Skeletal muscle cell (primary cell): ENCODE results near the gene MAP3K9.
A peak's percentile ranks its signal among the peaks of the same experiment; 100 is the strongest.
"Not testable (repeated sequence)": the region's sequence is repeated elsewhere in the genome, so short reads cannot be mapped to it uniquely, and the experiment has no call there.

Experiments
- DNase-seq: peaks from one replicate; pipeline ENCODE4 v3.0.0-alpha.2; 2010; ENCODE audit warnings: low read depth
- H3K4me3 ChIP-seq: 2 replicates; pipeline ENCODE4 v1.5.1; 2011; ENCODE audit warnings: low read depth, mild to moderate bottlenecking, control low read depth, low read length, moderate library complexity

Gene MAP3K9

DNA sequence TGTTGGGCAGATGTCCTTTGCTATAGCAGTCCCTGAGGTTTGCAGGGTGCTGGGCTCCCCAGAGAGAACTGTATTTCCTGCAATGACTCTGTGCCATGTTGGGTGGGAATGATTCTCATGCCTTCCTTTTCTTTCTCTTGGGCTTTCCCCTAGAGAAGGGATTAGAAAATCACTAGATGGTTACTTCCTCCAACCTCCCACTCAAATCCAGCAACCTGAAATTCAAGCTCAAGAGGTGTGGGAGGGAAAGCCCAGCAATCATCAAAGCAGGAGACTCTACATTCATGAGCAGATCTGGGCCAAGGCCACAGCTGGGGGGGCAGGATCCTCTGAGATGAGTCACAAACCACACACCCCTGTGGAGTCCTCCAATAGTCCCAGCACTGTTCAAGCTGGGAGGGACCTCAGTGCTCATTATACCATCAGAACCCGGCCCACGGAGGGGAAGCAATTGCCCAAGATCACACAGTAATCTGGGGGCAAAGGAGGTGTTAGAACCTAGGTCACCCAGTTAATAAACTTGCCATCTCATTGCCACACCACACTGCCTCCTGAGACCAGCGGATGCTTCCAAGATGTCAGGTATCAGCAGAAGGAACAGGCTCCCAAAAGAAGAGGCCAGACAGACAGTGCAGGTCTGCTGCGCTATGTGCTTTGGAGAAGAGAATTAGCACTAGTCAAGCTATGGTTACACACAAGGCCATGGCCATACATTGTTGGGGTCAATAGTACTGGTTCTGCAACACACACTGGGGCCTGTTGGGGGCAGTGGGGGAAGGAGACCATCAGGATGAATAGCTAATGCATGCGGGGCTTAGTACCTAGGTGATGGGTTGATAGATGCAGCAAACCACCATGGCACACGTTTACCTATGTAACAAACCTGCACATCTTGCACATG is 101.9 kb downstream of the MAP3K9 start:
- H3K4me3 ChIP-seq: no peak overlapping the region
- peak; percentile 25 for DNase-seq

DNA sequence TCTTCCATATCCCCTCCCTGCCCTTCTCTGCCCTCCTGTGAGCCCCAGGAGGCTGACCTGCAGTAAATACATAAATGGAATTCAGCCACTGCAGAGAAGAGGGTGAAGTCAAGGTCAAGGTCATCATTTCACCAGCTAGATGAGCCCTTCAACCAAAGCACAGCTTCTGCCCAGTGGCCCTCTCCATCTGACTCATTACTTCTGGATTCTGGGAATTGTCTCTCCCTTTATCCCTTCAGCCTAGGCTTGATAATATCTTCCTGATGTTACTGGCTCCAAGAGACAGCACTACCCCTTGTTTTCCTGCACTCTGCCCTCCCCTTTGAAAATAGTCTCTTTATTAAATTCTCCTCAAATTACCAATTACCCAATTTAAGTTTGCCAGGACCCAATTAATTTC is 103.1 kb downstream of the MAP3K9 start:
- DNase-seq: no peak
- H3K4me3 ChIP-seq: no peak overlapping the region

DNA sequence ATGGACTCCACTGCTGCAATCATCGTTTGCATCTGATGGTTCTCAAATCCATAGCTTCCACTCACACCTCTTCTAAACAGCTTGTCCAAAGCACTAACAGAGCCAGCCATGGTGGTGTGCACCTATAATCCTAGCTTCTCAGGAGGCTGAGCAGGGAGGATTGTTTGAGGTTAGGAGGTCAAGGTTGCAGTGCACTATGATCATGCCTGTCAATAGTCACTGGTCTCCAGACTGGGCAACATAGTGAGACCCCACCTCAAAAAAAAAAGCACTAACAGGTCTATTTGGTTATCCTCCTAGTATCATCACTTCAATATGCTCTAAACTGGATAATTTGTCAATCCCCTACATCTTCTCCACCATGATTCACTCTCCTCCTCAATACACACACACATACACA is 104.4 kb downstream of the MAP3K9 start:
- no peak for DNase-seq
- no peak overlapping the region for H3K4me3 ChIP-seq

DNA sequence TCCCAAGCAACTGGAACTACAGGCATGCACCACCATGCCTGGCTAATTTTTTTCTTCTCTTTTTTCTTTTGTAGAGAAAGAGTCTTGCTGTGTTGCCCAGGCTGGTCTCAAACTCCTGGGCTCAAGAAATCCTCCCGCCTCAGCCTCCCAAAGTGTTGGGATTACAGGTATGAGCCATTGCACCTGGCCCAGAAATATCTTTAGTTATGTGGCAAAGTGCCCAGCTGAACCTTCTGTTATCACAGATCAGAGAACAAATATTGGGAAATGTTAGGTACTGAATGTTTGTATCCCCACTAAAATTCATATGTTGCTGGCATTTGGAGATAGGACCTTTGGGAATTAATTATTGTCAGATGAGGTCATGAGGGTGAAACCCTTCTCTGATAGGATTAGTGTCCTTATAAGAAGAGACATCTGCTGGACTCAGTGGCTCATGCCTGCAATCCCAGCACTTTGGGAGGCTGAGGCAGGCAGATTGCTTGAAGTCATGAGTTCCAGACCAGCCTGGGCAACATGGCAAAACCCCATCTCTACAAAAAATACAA is 105.6 kb downstream of the MAP3K9 start:
- DNase-seq, H3K4me3 ChIP-seq: not testable (repeated sequence)

DNA sequence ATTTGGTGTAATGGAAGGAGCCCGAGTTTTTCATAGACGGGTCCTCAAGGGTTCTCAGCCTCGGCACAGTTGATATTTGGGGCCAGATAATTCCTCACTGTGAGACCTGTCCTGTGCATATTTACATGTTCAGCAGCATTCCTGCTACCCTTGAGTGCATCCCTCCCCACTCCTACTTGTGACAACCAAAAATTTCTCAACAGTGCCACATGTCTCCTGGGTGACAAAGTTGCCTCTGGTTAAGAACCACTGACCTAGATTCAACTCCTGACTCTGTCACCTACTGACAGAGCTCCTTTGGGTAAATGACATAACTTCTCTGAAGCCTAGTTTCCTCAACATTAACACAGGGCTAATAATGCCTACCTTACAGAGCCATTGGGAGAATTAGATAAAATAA is 107.2 kb downstream of the MAP3K9 start:
- no peak for DNase-seq
- H3K4me3 ChIP-seq: no peak overlapping the region

DNA sequence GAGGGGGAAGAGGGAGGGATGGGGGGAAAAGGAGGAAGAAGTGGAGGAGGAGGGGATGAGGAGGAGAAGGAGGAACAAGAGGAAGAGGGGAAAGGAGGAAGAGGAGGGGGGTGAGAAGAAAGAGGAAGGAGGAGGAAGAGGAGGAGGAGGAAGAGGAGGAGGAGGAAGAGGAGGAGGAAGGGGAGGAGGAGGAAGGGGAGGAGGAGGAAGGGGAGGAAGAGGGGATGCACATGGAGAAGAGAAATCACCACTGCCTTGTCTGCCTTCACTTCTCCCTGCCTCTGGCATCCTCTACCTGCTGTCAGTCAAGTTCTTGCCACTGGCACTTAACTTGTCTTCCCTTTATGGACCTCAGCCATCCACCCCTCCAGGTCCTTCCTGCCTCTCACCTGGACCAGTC is 107.7 kb downstream of the MAP3K9 start:
- DNase-seq: no peak
- H3K4me3 ChIP-seq: no peak overlapping the region

DNA sequence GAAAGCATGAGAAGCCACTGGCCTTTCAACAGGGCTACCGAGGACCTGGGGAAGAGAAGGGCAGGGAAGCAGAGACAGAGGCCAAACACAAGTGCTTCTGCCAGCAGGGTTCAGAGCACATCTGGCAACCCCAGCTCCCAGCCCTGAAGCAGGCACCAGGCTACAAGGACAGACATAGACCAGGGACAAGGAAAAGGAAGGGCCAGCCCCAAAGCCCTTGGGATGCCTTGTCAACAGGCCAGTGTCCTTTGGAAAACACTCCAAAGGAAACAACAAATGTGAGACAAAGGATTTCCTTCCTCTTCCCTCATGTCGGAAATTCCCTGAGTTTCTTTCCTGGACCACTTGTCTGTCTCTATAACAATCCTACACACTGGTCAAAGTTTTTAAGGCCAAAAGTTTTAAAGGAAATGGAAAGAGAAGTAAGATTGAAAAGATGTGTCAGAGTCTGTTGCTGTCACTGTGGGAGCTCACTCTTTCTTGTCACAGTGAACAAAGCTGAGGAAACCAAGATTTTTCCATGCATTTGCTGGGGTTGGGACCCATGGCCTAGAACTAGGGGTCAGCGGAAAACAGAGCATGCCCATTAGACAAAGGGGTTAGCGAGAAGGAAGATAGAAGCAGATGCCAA is 108.2 kb downstream of the MAP3K9 start:
- no peak for DNase-seq
- H3K4me3 ChIP-seq: no peak overlapping the region

DNA sequence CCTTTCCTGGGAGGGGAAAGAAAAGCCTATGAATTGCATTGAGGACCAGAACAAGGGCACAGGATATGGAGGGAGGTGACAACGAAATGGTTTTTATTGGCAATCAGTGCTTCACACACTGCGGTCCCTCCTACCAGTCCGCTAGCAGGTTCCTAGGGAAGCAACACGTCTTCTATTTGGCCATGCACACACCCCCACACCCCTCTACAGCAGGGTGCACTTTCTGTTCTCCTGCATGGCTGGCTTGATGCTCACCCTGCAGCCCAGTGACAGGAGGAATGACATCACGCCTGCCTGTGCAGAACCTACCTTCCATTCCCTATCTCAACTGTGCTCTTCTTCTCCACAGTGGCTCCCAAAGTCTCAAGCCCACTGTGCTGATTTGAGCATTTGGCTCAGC is 109.7 kb downstream of the MAP3K9 start:
- no peak for DNase-seq
- H3K4me3 ChIP-seq: no peak overlapping the region

DNA sequence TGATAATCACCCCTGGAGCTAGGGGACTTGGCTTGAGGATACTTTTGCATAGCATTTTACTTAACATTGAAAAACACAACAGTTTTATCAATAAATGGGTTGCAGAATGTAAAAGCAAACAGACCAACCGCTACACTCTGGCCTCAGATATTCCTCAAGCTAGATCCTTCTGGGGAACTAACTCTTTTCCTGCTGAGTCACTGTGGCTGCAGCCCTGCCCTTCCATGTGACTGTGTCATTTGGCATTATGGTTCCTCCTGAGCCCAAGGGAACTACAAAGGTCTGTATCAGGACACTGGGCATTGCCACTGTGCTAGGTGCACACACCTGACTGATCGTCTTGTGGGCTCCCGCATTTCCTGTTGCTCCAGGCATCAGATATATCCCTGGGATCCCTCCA is 111.0 kb downstream of the MAP3K9 start:
- no peak for DNase-seq
- no peak overlapping the region for H3K4me3 ChIP-seq

DNA sequence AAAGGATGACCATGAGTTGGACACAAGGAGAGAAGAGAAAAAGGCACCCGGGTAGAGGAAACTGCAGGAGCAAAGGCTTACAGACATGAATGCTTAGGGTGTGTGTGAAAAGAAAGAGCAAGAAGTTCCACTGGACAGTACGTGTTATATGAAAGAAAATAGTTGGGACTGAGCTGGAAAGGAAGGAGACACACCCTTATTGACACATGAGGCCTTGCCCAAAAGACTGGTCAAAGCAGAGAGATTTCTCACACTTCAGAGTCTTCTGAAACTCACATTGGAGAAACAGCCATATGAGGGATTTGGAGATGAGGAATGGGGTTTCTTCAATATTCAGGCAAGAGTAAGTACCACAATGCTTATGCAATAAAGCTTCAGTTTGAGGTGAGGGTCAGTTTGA is 111.6 kb downstream of the MAP3K9 start:
- H3K4me3 ChIP-seq: no peak overlapping the region
- DNase-seq: no peak

DNA sequence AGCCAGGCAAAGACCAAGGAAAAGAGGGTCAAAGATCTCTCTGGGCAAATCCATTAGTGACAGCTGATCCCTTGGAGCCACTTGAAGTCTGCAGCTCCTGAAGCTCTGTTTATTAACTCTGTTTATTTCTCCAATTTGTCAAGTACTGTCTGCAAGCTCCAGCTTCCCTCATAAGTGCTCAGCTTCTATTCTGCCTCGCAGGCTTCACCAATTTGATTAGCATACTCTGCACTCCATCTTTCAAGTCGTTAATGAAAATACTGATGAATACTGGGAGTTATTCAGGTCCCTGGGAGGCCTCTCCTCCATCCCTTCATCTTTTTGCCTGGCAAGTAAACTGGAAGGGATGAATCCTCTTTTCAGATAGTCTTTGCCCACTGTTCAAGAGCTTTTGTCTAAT is 113.3 kb downstream of the MAP3K9 start:
- DNase-seq: no peak
- H3K4me3 ChIP-seq: no peak overlapping the region

DNA sequence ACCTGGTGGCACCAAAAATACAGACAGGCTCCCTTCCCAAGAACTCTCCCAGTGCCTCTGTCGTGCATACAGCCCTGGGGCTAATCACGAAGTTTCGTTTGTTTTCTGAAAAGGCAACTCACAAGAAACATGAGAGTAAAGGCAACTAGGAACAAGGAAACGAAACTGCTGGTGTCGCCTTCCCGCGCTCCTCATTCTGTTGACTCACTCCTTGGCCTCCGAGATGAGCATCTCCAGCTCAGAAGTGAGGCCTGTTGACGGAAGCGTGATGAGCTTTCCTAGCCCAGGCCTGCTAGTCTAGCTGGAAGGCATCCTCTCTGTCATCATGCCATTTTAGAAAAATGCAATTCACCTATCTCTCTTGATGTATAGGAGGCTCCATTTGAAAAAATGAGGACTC is 117.1 kb downstream of the MAP3K9 start:
- no peak overlapping the region for H3K4me3 ChIP-seq
- no peak for DNase-seq

DNA sequence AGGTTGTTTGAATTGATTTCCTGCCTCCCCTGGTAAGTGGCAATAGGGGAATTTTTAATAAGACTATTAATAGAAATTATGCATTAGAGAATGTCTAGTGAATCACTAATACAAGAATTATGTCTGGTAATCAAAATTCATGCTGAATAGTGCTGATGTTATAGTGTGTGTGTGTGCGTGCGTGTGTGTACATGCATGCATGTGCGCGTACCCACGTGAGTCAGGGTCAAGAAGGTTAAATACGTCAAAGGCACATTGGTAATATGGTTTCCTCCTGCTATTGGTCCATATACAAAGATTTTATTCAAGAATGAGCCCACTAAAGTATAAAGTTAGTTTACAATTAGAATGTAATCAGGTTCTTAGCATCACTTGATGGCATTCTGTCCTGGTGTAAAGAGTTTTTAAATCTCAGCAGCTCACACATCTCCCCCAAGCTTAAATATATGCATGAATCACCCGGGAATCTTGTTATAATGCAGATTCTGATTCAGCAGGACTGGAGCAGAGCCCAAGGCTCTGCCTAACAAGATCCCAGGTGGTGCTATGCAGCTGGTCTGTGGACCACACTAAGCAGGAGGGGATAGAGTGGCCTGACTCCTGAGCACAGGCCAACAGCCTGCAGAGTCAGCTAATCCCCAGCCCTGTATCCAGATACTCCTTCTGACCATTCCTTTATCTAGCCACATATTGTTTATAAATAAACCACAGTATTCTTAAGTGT is 123.7 kb downstream of the MAP3K9 start:
- no peak for DNase-seq
- no peak overlapping the region for H3K4me3 ChIP-seq

DNA sequence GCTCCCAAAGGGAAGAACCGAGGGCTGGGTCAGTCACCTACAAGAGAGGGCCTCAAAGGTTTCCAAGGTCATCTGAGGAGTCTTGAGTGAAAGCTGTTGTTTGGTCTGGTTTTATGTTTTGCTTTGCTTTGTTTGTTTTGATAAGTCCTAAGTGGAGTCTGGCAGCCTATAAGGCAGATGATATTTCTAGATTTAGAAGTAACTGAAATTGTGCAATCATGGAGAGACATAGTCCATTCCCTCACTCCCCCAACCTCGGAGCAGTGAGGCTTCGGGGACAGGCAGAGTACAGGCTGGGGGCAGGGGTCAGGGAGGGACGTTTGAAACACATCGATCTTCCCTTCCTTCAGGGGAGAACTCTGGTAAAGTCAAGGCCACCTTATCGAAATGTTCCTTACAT is 125.3 kb downstream of the MAP3K9 start:
- H3K4me3 ChIP-seq: no peak overlapping the region
- DNase-seq: no peak

DNA sequence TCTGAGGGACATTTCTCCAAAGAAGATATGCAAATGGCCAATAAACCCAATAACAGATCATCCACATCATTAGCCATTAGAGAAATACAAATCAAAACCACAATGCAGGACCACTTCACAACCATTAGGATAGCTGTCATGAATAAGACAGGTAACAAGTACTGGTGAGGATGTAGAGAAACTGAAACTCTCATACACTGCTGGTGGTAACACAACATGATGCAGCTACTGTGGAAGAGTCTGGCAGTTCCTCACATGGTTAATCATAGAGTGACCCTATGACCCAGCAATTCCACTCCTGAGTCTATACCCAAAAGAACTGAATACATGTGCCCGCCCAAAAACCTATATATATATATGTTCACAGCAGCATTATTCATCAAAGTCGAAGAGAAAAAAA is 128.6 kb downstream of the MAP3K9 start:
- no peak overlapping the region for H3K4me3 ChIP-seq
- no peak for DNase-seq

DNA sequence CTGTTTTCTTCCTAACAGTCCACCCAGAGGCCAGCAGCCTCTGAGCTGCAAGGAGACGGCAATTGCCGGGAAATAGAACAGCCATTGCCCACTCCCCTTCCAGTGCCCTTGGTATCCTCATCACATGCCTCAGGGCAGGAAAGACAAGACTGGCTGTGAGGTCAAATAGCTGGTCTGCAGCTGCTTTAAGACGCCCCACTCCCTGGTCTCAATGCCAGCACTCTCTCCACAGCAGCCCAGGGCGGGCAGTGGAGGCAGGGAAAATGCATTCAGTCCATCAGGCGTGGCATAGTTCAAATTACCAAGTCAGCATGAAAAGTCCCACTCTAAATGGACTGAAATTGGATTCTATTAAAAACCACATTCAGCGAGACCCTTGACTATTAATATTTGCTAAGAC is 132.0 kb downstream of the MAP3K9 start:
- H3K4me3 ChIP-seq: no peak overlapping the region
- DNase-seq: no peak
